GM13977 (cell line): Measurements from ENCODE around the gene TMEM59L.

Source experiments
- DNase-seq: peaks from one replicate; pipeline ENCODE4 v3.0.0; 2012; ENCODE audit warnings: low spot score
- CTCF ChIP-seq: IDR thresholded peaks from 2 replicates; pipeline ENCODE4 v1.5.1; 2012; ENCODE audit warnings: mild to moderate bottlenecking, control low read depth; ENCODE audit not compliant: insufficient read depth; ENCODE audit errors: extremely low read depth, missing control alignments
- in situ Hi-C: fragments of 300-500 bp; cut with MboI; formaldehyde crosslinking; loops from one replicate; pipeline ENCODE4 v1.12.0; 2022; ENCODE audit warnings: low sequenced_read_pairs, low pct_unique_long_range_greater_than_20kb, mixed read lengths, inconsistent platforms; ENCODE audit not compliant: unreplicated experiment

The TMEM59L gene

GRCh38 chr19:18577365-18577914 is 35.2 kb upstream of the TMEM59L start:
- no peak for TF ChIP-seq CTCF
- in situ Hi-C loops: no loop called here

GRCh38 chr19:18580311-18580710 is 32.4 kb upstream of the TMEM59L start:
- no peak for DNase-seq
- in situ Hi-C loops: no loop called here
- no peak for TF ChIP-seq CTCF

More at GRCh38 chr19:18577365-18577914, 35.2 kb upstream of the TMEM59L start:
- DNase-seq: no peak

GRCh38 chr19:18586306-18586705 is 26.4 kb upstream of the TMEM59L start:
- TF ChIP-seq CTCF: peak; percentile 12
- in situ Hi-C loops: no loop called here

GRCh38 chr19:18587561-18587960 is 25.1 kb upstream of the TMEM59L start:
- TF ChIP-seq CTCF: no peak
- no peak for DNase-seq
- in situ Hi-C loops: no loop called here

More at GRCh38 chr19:18586306-18586705, 26.4 kb upstream of the TMEM59L start:
- no peak for DNase-seq

- in situ Hi-C loops: no loop called here
- no peak for TF ChIP-seq CTCF
- no peak for DNase-seq
These were observed 24.6 kb upstream of the TMEM59L start for GRCh38 chr19:18587962-18588610.

GRCh38 chr19:18588611-18589379 is 23.9 kb upstream of the TMEM59L start, which contains the start of gene REX1BD:
Gene REX1BD, plus strand, starts transcription at chr19:18588798. Its CDS starts 4 bp downstream, at chr19:18588802.
- peak; percentile 88 for DNase-seq
- in situ Hi-C loops: no loop called here
- peak; percentile 97 for TF ChIP-seq CTCF
